Measurements from ENCODE around the gene EFL1. TPM values are rescaled to one million over a fixed set of nuclear protein-coding genes. Genes with fewer than 3 reads are reported as not detected.

The EFL1 gene
- total and polyA plus RNA-seq, 9 of the 15 experiments (the other 6 are each of a cell fraction or from before 2014, with no cell fraction given): 4.8 to 32.5 (median 16.9) TPM

DNA sequence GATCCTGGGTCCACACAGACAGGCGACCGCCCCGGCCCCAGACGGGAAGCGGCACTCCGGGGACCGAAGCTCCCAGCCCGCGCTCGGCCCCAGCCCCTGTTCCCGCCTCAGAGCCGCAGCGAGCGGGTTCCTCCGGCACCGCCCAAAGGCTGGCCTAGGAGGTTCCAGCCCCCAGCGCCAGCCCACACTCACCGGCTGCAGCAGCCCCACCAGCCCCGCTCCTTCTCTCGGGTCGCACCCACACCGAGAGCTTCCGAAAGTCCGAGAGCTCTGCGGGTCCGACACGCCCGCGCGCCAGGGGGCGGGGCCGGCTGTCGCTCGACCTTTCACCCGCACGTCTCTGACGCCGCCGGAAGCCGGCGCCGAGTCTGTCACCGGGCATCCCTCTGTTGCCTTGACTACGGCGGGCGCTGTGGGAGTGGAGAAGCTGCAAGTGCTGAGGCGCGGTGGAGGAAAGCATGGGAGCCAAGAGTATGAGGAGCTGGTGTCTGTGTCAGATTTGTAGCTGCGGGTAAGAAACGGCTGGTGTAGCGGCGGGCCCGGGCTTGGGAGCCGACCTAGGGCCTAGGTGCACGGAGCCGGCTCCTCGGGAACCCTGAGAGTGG is at the start of gene EFL1, which contains the start of gene SAXO2 (continued):
- TF ChIP-seq, protein P1, sequence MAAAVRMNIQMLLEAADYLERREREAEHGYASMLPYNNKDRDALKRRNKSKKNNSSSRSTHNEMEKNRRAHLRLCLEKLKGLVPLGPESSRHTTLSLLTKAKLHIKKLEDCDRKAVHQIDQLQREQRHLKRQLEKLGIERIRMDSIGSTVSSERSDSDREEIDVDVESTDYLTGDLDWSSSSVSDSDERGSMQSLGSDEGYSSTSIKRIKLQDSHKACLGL (CRISPR knock-in tag; IDR thresholded peaks at IDR 0.05; ENCODE audit: borderline replicate concordance, poor library complexity, severe bottlenecking): no peak
- TF ChIP-seq KAT7 (CRISPR knock-in tag; IDR thresholded peaks at IDR 0.05; ENCODE audit: borderline replicate concordance): no peak
- TF ChIP-seq ETV1 (tag; conservative IDR thresholded peaks at IDR 0.05; ENCODE audit: low read depth): peak; percentile 69
- TF ChIP-seq SRF (CRISPR knock-in tag; IDR thresholded peaks at IDR 0.05): no peak
- TF ChIP-seq, protein P2, sequence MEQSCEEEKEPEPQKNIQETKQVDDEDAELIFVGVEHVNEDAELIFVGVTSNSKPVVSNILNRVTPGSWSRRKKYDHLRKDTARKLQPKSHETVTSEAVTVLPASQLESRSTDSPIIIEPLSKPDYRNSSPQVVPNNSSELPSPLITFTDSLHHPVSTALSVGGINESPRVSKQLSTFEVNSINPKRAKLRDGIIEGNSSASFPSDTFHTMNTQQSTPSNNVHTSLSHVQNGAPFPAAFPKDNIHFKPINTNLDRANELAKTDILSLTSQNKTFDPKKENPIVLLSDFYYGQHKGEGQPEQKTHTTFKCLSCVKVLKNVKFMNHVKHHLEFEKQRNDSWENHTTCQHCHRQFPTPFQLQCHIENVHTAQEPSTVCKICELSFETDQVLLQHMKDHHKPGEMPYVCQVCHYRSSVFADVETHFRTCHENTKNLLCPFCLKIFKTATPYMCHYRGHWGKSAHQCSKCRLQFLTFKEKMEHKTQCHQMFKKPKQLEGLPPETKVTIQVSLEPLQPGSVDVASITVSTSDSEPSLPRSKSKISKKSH (CRISPR knock-in tag; IDR thresholded peaks at IDR 0.05): no peak
- TF ChIP-seq LCOR (CRISPR knock-in tag; IDR thresholded peaks at IDR 0.05): peak; percentile 26; the same call in 1 of the 2 replicates
- no peak for TF ChIP-seq ZNF175 (CRISPR knock-in tag; IDR thresholded peaks at IDR 0.05; ENCODE audit: low read depth)
- TF ChIP-seq HCFC1 (IDR thresholded peaks at IDR 0.05; ENCODE audit: low read depth, low read length): peak; percentile 58; the same call in 1 of the 2 replicates
- TF ChIP-seq, protein P3, sequence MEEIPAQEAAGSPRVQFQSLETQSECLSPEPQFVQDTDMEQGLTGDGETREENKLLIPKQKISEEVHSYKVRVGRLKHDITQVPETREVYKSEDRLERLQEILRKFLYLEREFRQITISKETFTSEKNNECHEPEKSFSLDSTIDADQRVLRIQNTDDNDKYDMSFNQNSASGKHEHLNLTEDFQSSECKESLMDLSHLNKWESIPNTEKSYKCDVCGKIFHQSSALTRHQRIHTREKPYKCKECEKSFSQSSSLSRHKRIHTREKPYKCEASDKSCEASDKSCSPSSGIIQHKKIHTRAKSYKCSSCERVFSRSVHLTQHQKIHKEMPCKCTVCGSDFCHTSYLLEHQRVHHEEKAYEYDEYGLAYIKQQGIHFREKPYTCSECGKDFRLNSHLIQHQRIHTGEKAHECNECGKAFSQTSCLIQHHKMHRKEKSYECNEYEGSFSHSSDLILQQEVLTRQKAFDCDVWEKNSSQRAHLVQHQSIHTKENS (CRISPR knock-in tag; IDR thresholded peaks at IDR 0.05): no peak
- TF ChIP-seq BRF1 (IDR thresholded peaks at IDR 0.05; ENCODE audit: borderline replicate concordance, extremely low read depth, insufficient read length): no peak
- TF ChIP-seq, protein P4, sequence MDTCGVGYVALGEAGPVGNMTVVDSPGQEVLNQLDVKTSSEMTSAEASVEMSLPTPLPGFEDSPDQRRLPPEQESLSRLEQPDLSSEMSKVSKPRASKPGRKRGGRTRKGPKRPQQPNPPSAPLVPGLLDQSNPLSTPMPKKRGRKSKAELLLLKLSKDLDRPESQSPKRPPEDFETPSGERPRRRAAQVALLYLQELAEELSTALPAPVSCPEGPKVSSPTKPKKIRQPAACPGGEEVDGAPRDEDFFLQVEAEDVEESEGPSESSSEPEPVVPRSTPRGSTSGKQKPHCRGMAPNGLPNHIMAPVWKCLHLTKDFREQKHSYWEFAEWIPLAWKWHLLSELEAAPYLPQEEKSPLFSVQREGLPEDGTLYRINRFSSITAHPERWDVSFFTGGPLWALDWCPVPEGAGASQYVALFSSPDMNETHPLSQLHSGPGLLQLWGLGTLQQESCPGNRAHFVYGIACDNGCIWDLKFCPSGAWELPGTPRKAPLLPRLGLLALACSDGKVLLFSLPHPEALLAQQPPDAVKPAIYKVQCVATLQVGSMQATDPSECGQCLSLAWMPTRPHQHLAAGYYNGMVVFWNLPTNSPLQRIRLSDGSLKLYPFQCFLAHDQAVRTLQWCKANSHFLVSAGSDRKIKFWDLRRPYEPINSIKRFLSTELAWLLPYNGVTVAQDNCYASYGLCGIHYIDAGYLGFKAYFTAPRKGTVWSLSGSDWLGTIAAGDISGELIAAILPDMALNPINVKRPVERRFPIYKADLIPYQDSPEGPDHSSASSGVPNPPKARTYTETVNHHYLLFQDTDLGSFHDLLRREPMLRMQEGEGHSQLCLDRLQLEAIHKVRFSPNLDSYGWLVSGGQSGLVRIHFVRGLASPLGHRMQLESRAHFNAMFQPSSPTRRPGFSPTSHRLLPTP (IDR thresholded peaks at IDR 0.05; ENCODE audit: borderline replicate concordance, extremely low read depth, insufficient read length): no peak
- TF ChIP-seq, protein P5, sequence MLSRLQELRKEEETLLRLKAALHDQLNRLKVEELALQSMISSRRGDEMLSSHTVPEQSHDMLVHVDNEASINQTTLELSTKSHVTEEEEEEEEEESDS (CRISPR knock-in tag; IDR thresholded peaks at IDR 0.05): no peak
- TF ChIP-seq NFE2 (IDR thresholded peaks at IDR 0.05; ENCODE audit: low read depth): no peak
- no peak for TF ChIP-seq ZFPM2 (CRISPR knock-in tag; IDR thresholded peaks at IDR 0.05)
- TF ChIP-seq, protein P6, sequence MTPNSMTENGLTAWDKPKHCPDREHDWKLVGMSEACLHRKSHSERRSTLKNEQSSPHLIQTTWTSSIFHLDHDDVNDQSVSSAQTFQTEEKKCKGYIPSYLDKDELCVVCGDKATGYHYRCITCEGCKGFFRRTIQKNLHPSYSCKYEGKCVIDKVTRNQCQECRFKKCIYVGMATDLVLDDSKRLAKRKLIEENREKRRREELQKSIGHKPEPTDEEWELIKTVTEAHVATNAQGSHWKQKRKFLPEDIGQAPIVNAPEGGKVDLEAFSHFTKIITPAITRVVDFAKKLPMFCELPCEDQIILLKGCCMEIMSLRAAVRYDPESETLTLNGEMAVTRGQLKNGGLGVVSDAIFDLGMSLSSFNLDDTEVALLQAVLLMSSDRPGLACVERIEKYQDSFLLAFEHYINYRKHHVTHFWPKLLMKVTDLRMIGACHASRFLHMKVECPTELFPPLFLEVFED (CRISPR knock-in tag; conservative IDR thresholded peaks at IDR 0.05): no peak
- no peak for TF ChIP-seq ZNF764 (CRISPR knock-in tag; IDR thresholded peaks at IDR 0.05; ENCODE audit: low read depth)
- TF ChIP-seq ZNF224 (CRISPR knock-in tag; IDR thresholded peaks at IDR 0.05): no peak
- TF ChIP-seq SOX6 (IDR thresholded peaks at IDR 0.05): no peak
- no peak for TF ChIP-seq ZBTB1 (CRISPR knock-in tag; IDR thresholded peaks at IDR 0.05; ENCODE audit: borderline replicate concordance, low read depth)
- TF ChIP-seq FOXJ2 (tag; IDR thresholded peaks at IDR 0.05): no peak

Data from K562 (cell line).